Measurements from ENCODE around the gene NEDD9. TPM values are rescaled to one million over a fixed set of nuclear protein-coding genes. Genes with fewer than 3 reads are reported as not detected.

The NEDD9 gene
- 30.3 to 45.7 TPM (median 40.6 TPM) in 5 replicates for total RNA-seq (2022; extraction: Qiagen RNA extraction)

DNA sequence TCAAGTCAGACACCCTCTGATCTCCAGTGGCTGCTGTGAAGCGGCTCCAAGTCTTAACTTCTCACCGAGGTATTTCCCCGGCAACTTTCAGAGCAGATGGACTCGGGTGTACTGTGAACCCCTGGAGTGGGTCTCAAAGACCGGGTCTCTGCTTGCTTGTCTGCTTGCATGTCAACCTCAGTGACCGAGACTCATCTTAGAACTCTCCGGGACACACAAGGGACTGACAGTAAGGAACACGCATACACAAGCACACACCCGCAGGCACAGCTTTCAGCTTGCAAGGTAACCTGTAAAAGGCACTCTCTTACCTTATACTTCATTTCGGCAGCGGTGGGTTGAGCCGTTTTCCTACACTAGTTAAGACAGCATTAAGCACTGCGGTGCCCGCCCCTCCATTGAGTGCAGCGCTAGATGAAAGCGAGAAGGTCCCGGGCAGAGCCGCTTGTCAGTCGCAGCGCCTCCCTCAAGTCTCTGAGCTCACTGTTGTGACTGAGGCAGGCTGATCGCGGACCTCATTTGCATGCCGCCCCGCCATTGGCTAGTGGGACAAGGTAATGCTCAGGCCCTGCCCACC, at the start of gene NEDD9:
NEDD9 (minus strand) TSS at position 476 of the 577 bp plus-strand sequence; CDS start at position 323, 153 bp downstream.

Other genes starting within 250 kb of the NEDD9 start
- gene ELOVL2, start 188.4 kb downstream of the NEDD9 start, total RNA-seq (2022; extraction: Qiagen RNA extraction), result 5.8 to 8.0 TPM (median 6.9 TPM) in 5 replicates
- gene SMIM13, start 138.8 kb downstream of the NEDD9 start, total RNA-seq (2022; extraction: Qiagen RNA extraction), result 13.4 to 17.0 TPM (median 16.3 TPM) in 5 replicates
- not detected in 5 replicates for gene ERVFRD-1, start 120.9 kb downstream of the NEDD9 start, total RNA-seq (2022; extraction: Qiagen RNA extraction)